ENCODE measurements around the gene CD300LG. TPM values are rescaled to one million over a fixed set of nuclear protein-coding genes. Genes with fewer than 3 reads are reported as not detected.

Gene CD300LG
- total and polyA plus RNA-seq, 2 experiments from 2014 or later: not detected

DNA sequence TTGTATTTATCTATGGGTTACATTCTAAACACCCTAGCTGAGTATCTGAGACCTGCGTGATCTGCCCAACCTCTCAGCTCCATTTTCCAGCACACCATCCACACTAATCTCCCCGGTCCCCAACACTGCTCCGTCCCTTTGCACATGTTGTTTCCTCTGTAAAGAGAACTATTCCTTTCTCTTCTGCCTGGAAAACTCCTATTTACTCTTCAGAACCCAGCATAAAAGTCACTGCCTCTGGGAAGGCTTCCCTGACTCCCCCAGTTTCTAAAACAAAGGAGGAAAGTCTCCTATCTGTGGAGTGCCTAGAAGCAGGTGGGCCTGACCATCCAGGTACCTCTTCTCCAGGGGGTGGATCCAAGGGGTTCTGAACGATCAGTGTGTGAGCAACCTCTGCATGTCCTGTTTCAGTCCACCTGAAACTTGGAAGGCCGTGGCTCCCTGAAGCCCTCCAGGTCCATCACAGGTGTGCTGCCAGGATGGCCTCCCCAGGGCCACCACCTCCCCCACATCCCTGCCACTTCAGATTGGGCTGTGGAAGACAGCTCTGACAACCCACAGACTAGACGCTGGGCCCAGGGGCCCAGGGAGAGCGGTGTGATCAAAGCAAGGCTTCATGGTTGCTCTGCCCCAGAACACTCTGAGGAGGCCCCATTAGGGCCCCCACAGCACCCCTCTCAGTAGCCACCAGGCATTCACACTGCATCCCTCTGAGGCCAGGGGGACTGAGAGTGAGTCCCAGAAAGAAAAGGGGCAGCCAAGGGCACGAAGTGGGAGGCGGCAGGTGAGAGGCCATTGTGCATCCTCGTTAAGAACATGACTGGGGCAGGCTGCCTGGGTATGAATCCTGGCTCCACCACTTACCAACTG is 34.3 kb upstream of the CD300LG start:
- no peak for DNase-seq (ENCODE audit: low read depth in 1 of 2, low spot score in 1 of 2)
- TF ChIP-seq, protein P1, sequence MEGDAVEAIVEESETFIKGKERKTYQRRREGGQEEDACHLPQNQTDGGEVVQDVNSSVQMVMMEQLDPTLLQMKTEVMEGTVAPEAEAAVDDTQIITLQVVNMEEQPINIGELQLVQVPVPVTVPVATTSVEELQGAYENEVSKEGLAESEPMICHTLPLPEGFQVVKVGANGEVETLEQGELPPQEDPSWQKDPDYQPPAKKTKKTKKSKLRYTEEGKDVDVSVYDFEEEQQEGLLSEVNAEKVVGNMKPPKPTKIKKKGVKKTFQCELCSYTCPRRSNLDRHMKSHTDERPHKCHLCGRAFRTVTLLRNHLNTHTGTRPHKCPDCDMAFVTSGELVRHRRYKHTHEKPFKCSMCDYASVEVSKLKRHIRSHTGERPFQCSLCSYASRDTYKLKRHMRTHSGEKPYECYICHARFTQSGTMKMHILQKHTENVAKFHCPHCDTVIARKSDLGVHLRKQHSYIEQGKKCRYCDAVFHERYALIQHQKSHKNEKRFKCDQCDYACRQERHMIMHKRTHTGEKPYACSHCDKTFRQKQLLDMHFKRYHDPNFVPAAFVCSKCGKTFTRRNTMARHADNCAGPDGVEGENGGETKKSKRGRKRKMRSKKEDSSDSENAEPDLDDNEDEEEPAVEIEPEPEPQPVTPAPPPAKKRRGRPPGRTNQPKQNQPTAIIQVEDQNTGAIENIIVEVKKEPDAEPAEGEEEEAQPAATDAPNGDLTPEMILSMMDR (IDR thresholded peaks at IDR 0.05; ENCODE audit: low read depth, low read length): no peak
- Histone ChIP-seq H3K4me3 (no peak overlapping the region), H3K4me1 (ENCODE audit: low read depth) (peaks cover 13% of the 10 kb centered on the region), H3K36me3 (no peaks in the 10 kb centered on the region), H3K27ac (no peak overlapping the region), H3K27me3 (no peaks in the 10 kb centered on the region), H3K9me3 (ENCODE audit: low read depth) (no peaks in the 10 kb centered on the region)

DNA sequence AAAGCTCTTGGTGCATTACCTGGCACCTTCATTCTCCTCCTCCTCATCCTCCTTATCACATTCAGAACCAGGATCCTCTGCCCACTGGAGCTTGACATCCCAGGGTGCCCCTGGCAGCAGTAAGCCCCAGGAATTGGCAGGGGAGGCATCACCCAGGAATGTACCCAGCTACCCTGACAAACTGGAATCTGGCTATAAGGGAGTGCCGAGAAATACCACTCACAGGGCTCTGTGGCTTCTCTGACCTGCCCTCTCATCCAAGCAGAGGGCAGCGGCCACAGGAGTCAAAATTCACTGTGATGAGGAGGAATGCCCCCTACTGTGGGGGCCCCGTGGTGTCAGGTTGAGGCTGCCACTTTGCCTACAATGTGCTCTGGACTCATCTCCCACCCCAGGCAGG is 33.6 kb upstream of the CD300LG start:
- H3K4me3 ChIP-seq: no peak overlapping the region
- no peak for DNase-seq (ENCODE audit: low read depth in 1 of 2, low spot score in 1 of 2)
- no peaks in the 10 kb centered on the region for H3K9me3 ChIP-seq (ENCODE audit: low read depth)
- TF ChIP-seq, protein P1 (IDR thresholded peaks at IDR 0.05; ENCODE audit: low read depth, low read length): no peak
- no peaks in the 10 kb centered on the region for H3K27me3 ChIP-seq
- H3K4me1 ChIP-seq (ENCODE audit: low read depth): peaks cover 16% of the 10 kb centered on the region
- H3K27ac ChIP-seq: no peak overlapping the region
- no peaks in the 10 kb centered on the region for H3K36me3 ChIP-seq

DNA sequence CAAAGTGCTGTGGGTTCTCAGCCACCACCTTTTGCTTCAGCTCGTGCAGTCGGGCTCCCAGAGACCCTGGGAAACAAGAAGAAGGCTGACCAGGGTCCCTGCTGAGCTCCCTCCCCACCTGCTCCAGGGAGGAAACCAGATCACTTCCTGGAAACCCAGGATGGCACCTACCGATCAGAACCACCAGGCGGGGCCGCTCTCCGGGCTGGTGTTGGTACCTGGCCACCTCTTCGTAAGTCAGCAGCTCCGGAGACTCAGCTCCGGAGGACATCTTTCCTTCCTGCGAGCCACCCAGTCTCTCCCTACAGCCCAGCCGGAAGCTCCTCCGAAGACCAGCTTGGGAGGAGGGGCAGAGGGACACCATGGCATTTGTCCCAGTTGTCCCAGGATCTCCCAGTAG is 33.0 kb upstream of the CD300LG start:
- Histone ChIP-seq H3K27me3 (no peaks in the 10 kb centered on the region), H3K4me1 (ENCODE audit: low read depth) (peaks cover 16% of the 10 kb centered on the region), H3K36me3 (no peaks in the 10 kb centered on the region), H3K9me3 (ENCODE audit: low read depth) (no peaks in the 10 kb centered on the region), H3K4me3 (no peak overlapping the region), H3K27ac (no peak overlapping the region)
- TF ChIP-seq, protein P1 (IDR thresholded peaks at IDR 0.05; ENCODE audit: low read depth, low read length): no peak
- DNase-seq (ENCODE audit: low read depth in 1 of 2, low spot score in 1 of 2): no peak

DNA sequence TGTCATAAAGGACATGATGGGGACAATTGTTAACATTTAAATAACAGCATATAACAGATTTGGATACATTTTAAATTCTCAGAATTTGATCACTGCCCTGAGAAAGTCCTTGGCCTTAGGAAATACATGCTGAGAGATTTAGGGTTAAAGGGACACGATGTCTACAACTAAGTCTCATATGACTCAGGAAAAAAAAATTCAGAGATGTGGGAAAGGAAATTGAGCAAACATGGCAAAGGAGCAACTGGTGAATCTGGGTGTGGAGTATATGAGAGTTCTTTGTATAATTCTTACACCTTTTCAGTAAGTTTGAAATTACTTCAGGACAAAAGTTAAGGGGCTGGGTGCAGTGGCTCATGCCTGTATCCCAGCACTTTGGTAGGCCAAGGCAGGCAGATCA is 32.3 kb upstream of the CD300LG start:
- no peaks in the 10 kb centered on the region for H3K36me3 ChIP-seq
- no peaks in the 10 kb centered on the region for H3K9me3 ChIP-seq (ENCODE audit: low read depth)
- H3K4me1 ChIP-seq (ENCODE audit: low read depth): peaks cover 16% of the 10 kb centered on the region
- no peak overlapping the region for H3K4me3 ChIP-seq
- TF ChIP-seq, protein P1 (IDR thresholded peaks at IDR 0.05; ENCODE audit: low read depth, low read length): no peak
- no peak overlapping the region for H3K27ac ChIP-seq
- no peaks in the 10 kb centered on the region for H3K27me3 ChIP-seq
- DNase-seq (ENCODE audit: low read depth in 1 of 2, low spot score in 1 of 2): peak in 1 of 2 donors; percentile 80

DNA sequence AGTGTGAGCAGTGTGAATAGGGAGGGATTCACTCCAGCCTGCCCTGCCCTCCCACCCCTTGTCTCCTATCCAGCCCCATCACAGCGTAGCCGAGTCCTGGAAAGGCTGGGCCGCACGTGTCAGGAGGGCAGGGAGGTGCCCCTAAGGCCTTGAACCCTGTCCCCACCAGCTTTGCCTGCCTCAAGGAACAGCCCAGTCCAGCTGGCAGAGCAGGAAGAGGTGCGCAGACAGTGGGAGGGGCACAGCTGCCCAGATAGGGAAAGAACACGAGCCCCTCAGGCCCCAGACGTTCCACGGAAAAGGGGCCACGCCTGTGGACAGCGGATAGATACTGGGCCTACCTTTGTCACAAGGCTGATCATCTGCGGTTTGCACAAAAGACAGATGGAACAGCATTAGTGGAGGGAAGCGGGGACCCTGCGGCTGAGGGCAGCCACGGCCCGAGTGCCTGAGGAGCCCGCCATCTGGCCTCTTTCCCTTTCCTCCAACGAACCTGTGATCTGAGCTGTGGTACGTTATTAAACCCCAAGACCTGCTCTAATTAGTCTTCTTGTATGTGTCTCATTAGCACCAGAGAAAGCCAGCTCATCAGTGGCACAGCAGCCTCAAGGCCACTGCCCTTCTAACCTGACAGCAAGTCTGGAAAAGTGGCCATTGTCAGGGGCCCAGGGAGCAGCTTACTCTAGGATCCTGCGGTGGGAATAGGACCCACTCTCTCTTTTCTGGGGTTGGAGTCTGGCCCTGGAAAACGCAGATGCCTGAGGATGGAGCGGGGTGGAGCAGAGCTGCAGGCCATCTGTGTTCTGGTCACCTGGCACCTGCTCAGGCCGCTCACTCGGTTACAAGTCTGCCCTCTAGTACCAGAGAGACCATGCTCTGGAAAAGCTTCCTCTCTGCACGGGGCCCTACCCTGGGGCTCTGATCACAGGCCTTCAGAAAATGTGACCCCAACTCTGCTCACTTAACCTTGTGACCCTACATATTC is 30.3 kb upstream of the CD300LG start:
- Histone ChIP-seq H3K27me3 (no peaks in the 10 kb centered on the region), H3K27ac (peak overlapping the region; percentile 63), H3K9me3 (ENCODE audit: low read depth) (no peaks in the 10 kb centered on the region), H3K4me1 (ENCODE audit: low read depth) (peaks cover 16% of the 10 kb centered on the region), H3K36me3 (no peaks in the 10 kb centered on the region), H3K4me3 (no peak overlapping the region)
- TF ChIP-seq, protein P1 (IDR thresholded peaks at IDR 0.05; ENCODE audit: low read depth, low read length): no peak
- DNase-seq (ENCODE audit: low read depth in 1 of 2, low spot score in 1 of 2): no peak
